Stimulated activated CD8-positive, alpha-beta memory T cell treated with anti-CD3 and anti-CD28 coated beads, Interleukin-12 subunit alpha, Interleukin-12 subunit beta, amount 100 ng/mL, for 24 hours (primary cell): ENCODE measurements around the gene GRIK4.
"Not testable (repeated sequence)": the region's sequence is repeated elsewhere in the genome, so short reads cannot be mapped to it uniquely, and the experiment has no call there.

Experiments
- DNase-seq: peaks from one replicate; pipeline ENCODE4 v3.0.0-alpha.2; 2020; ENCODE audit errors: extremely low read depth

The GRIK4 gene

DNA sequence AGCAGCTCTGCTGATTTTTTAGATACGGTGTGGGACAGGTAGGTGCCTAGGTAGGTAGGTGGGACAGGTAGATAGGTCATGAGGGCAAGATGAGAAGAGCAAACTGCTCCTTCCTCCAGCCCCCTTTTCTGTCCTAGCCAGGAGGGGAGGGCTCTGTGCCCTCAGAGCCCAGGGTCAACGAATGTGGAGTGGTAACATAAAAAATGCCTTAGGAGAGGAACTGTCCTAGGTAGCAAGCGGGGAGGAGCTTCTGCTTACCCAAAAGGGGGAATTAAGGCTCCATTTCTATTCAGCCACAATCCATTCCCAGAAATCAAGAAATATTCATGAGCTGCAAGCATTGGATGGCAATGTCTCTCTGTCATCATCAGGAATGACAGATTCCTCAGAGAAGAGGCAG, 234.8 kb downstream of the GRIK4 start:
- no peak for DNase-seq

GRCh38 chr11:120746836-120747609, 235.5 kb downstream of the GRIK4 start:
- DNase-seq = no peak

- DNase-seq = no peak
Observed at GRCh38 chr11:120747850-120748814, 236.6 kb downstream of the GRIK4 start.

GRCh38 chr11:120749395-120749794, 237.8 kb downstream of the GRIK4 start:
- no peak for DNase-seq

- DNase-seq = no peak
Observed at GRCh38 chr11:120750647-120751549, 239.3 kb downstream of the GRIK4 start.

- no peak for DNase-seq
Observed at GRCh38 chr11:120751550-120751949, 240.0 kb downstream of the GRIK4 start.

DNA sequence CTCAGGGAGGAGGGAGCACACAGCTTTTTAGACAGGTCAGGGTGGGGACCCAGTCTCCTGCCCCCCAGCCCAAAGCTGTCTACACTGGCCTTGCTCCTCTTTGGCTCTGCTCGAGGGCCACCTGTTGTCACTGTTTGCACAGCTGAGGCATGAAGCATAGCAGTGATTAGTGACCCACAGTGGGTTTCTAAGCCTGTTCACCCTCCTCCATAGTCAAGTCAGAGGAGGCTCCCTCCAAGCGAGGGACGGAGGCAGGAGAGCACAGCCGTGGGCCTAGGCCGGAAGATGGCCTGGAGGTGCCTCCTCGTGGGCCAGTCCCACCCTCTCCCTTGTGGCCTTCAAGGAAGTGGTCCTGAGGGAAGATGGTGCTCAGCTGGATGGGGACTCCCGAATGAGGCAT, 241.1 kb downstream of the GRIK4 start:
- DNase-seq = no peak

DNA sequence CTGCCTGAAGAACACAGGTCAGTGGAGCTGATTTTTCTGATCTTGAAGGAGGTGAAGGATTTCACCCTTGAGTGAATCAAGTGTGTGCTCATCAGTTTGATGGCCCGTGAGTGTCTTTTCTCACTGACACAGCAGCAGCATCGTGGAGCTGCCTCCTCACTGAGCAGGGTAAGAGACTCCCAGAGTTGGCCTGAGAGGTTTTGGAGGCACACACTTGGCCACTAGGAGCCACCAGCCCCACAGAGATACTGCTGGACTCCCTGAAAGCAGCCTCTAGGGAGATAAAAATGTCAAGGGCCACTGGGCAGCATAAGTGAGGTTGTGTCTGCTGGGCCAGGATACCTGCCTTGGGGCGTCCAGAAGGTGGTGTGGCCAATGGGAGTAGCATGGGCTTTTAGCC, 245.4 kb downstream of the GRIK4 start:
- no peak for DNase-seq

- DNase-seq = no peak
Observed at GRCh38 chr11:120759046-120759445, 247.5 kb downstream of the GRIK4 start.

GRCh38 chr11:120765710-120766109, 254.2 kb downstream of the GRIK4 start:
- not testable (repeated sequence) for DNase-seq

- DNase-seq = no peak
Observed at GRCh38 chr11:120766318-120766717, 254.8 kb downstream of the GRIK4 start.

GRCh38 chr11:120768949-120769348, 257.4 kb downstream of the GRIK4 start:
- DNase-seq = no peak

DNA sequence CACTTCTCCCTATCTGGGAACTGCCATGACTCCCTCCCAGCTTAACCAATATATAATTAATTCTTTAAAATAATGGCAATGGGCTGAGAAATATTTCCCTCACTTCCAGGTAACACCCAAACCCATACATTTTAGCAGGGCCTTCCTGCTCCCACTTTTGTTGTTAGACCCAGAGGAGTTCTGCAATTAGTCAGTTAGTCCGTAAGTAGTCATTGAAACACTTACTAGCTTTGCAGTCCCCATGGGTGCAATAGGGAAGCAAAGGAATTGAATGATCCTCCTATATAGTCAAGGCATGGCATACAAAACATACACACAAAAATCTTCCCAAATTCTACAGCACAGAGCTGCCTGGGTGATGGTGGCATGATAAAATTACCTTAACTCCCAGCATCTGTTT, 258.4 kb downstream of the GRIK4 start:
- DNase-seq = no peak

GRCh38 chr11:120771551-120772060, 260.1 kb downstream of the GRIK4 start:
- DNase-seq = no peak

DNA sequence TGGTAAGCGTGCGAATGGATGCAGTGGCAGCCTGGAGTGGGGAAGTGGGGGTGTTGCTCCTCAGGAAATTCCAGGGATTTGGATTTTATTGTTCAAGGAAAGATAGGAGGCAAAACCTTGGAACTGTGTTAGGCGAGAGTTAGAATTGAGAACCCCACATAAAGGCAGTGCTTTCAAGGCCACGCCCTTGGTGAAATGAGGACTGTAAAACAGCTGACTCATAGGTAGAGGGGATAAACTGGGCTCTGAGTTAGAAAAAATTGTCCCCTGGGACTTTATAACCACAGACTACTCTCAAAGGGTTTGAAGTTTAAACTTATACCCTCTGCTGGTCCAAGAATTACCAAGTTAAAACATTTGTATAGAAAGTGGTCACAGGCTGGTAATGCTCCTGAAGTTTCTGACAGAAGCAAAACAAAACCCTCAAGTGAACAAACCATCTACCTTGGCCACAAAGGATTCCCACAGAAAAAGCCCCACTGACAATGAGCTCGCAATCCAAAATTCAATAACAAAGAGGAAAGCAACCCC, 262.0 kb downstream of the GRIK4 start:
- DNase-seq = no peak

DNA sequence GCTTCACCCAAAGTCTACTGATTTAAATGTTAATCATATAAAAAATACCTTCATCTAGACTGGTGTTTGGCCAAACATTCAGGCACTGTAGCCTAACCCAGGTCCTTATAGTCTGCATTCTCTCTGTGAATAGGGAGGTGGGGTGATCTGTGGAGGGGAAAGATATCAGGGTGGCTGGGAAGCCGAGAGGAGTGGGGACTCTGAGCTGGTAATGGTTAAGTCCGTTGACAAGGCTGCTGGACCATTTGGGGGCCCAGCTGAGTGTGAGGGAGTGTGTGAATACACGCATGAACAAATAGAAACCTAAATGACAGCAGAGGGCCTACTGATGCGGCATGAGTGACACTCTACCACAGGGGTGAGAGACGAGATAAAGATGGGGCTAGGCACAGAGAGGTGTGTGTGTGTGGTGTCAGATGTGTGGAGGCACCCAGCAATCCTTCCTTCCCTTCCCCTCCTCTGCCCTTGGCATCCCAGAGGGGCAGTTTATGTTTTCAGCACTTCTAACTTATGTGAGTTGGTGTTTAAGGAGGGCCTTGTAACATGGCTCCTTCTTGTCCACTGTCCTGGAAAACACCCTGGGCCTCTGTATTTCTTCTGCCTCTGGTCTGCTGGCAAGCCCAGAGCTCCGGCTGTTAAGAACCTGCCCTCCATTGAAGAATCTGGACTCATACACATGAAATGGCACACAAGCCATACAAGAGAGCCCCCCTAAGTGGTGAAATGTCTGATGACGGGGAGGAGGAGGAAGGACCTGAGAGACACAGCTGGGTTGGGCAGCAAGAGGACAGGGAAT, 263.2 kb downstream of the GRIK4 start:
- DNase-seq = no peak

GRCh38 chr11:120775986-120776951, 264.7 kb downstream of the GRIK4 start:
- DNase-seq = no peak

- DNase-seq = no peak
Observed at GRCh38 chr11:120778685-120779490, 267.3 kb downstream of the GRIK4 start.
